A549 (cell line): ENCODE measurements around the gene EPB41L4B.

ENCODE experiments used
- CEBPB ChIP-seq, 2 experiments: fragments of >200 bp in 1 of 2; sonication (Bioruptor Twin) in 1 of 2; formaldehyde crosslinking in 1 of 2; IDR thresholded peaks; 2 replicates each; pipeline ENCODE4 v1.6.1; 2012 to 2016
- CTCF ChIP-seq: fragments of >200 bp; sonication (Bioruptor Twin); formaldehyde crosslinking; IDR thresholded peaks from 3 replicates; pipeline ENCODE4 v1.5.1; 2016
- EP300 ChIP-seq, 2 experiments: fragments of >200 bp; sonication (Bioruptor Twin); formaldehyde crosslinking; IDR thresholded peaks; 2 replicates in 1 of 2; 3 replicates in 1 of 2; pipeline ENCODE4 v1.6.1; 2016 to 2017
- HOXB5 ChIP-seq: fragments of 250-450 bp; sonication (Bioruptor Pico); IDR thresholded peaks from 2 replicates; pipeline ENCODE4 v1.5.0; 2020; ENCODE audit warnings: mild to moderate bottlenecking, moderate library complexity
- KDM1A ChIP-seq: fragments of 200-600 bp; sonication (generic); IDR thresholded peaks from 2 replicates; pipeline ENCODE4 v1.6.1; 2016; ENCODE audit warnings: low read depth, mild to moderate bottlenecking
- MAZ ChIP-seq: fragments of 150-350 bp; IDR thresholded peaks from 2 replicates; pipeline ENCODE4 v1.6.1; 2014; ENCODE audit warnings: antibody characterized with exemption, low read depth, low read length, borderline replicate concordance
- RAD21 ChIP-seq, 2 experiments: fragments of >200 bp in 1 of 2; sonication (Bioruptor Twin) in 1 of 2; formaldehyde crosslinking in 1 of 2; IDR thresholded peaks in 1 of 2; conservative IDR thresholded peaks in 1 of 2; 2 replicates in 1 of 2; 3 replicates in 1 of 2; pipeline ENCODE4 v1.6.1; 2012 to 2018; ENCODE audit warnings: inconsistent platforms in 1 of 2
- RFX5 ChIP-seq: fragments of 450-650 bp; IDR thresholded peaks from 2 replicates; pipeline ENCODE4 v1.7.1; 2014; ENCODE audit warnings: antibody characterized with exemption, mild to moderate bottlenecking, moderate library complexity
- SREBF2 ChIP-seq: fragments of 450-650 bp; IDR thresholded peaks from 2 replicates; pipeline ENCODE4 v1.6.1; 2014; ENCODE audit warnings: mild to moderate bottlenecking, moderate library complexity
- USF2 ChIP-seq: fragments of 450-650 bp; IDR thresholded peaks from 2 replicates; pipeline ENCODE4 v1.6.1; 2014; ENCODE audit warnings: antibody characterized with exemption
- ZNF302 ChIP-seq: fragments of 250-450 bp; sonication (Bioruptor Pico); IDR thresholded peaks from 2 replicates; pipeline ENCODE4 v1.9.0; 2021; ENCODE audit warnings: inconsistent platforms, mild to moderate bottlenecking, moderate library complexity

- TF ChIP-seq CTCF: no peak
- TF ChIP-seq USF2: no peak
- no peak for TF ChIP-seq KDM1A
- no peak for TF ChIP-seq EP300 (IDR thresholded peaks at IDR 0.05)
- no peak for TF ChIP-seq RFX5
- no peak for TF ChIP-seq ZNF302 (CRISPR knock-in tag)
- no peak for TF ChIP-seq RAD21 (conservative IDR thresholded peaks at IDR 0.05 in 1 of 2, IDR thresholded peaks at IDR 0.05 in 1 of 2)
- TF ChIP-seq MAZ: no peak
- no peak for TF ChIP-seq CEBPB (IDR thresholded peaks at IDR 0.05)
- no peak for TF ChIP-seq SREBF2
- no peak for TF ChIP-seq HOXB5 (CRISPR knock-in tag)
Observed at GRCh38 chr9:109344866-109345265, 24.0 kb upstream of the EPB41L4B start.
